ENCODE results near the gene FAM120B.

The FAM120B gene

GRCh38 chr6:170374571-170375444, 68.2 kb downstream of the FAM120B start:
- TF ChIP-seq CTCF (IDR thresholded peaks at IDR 0.05; ENCODE audit: insufficient read depth, missing control alignments): no peak
- FAIRE-seq: no peak
- no peak for DNase-seq (ENCODE audit: insufficient read length, low spot score)

GRCh38 chr6:170375661-170376060, 69.1 kb downstream of the FAM120B start:
- DNase-seq (ENCODE audit: insufficient read length, low spot score): no peak
- FAIRE-seq: no peak
- no peak for TF ChIP-seq CTCF (IDR thresholded peaks at IDR 0.05; ENCODE audit: insufficient read depth, missing control alignments)

GRCh38 chr6:170376386-170377043, 70.0 kb downstream of the FAM120B start:
- no peak for TF ChIP-seq CTCF (IDR thresholded peaks at IDR 0.05; ENCODE audit: insufficient read depth, missing control alignments)
- FAIRE-seq (no peak), DNase-seq (ENCODE audit: insufficient read length, low spot score) (no peak)

GRCh38 chr6:170378502-170378901, 71.9 kb downstream of the FAM120B start:
- FAIRE-seq: no peak
- no peak for DNase-seq (ENCODE audit: insufficient read length, low spot score)
- no peak for TF ChIP-seq CTCF (IDR thresholded peaks at IDR 0.05; ENCODE audit: insufficient read depth, missing control alignments)

- DNase-seq (ENCODE audit: insufficient read length, low spot score) (no peak), FAIRE-seq (no peak)
- no peak for TF ChIP-seq CTCF (IDR thresholded peaks at IDR 0.05; ENCODE audit: insufficient read depth, missing control alignments)
Measured at GRCh38 chr6:170381562-170381961, 75.0 kb downstream of the FAM120B start.

- TF ChIP-seq CTCF (IDR thresholded peaks at IDR 0.05; ENCODE audit: insufficient read depth, missing control alignments): no peak
- no peak for FAIRE-seq
- no peak for DNase-seq (ENCODE audit: insufficient read length, low spot score)
Measured at GRCh38 chr6:170383466-170384035, 77.0 kb downstream of the FAM120B start.

Data from D721Med (cell line).